ENCODE results near the gene KCNMA1.

The KCNMA1 gene

GRCh38 chr10:77084431-77085144, 553.0 kb downstream of the KCNMA1 start:
- TF ChIP-seq CTCF (IDR thresholded peaks at IDR 0.05; ENCODE audit: low read depth, low read length): no peak
- no peak for DNase-seq (ENCODE audit: extremely low read depth, low read depth)

GRCh38 chr10:77082601-77083252, 554.9 kb downstream of the KCNMA1 start:
- no peak for TF ChIP-seq CTCF (IDR thresholded peaks at IDR 0.05; ENCODE audit: low read depth, low read length)

GRCh38 chr10:77081481-77081891, 556.1 kb downstream of the KCNMA1 start:
- TF ChIP-seq CTCF (IDR thresholded peaks at IDR 0.05; ENCODE audit: low read depth, low read length): no peak
- no peak for DNase-seq (ENCODE audit: extremely low read depth, low read depth)

More at GRCh38 chr10:77082601-77083252, 554.9 kb downstream of the KCNMA1 start:
- no peak for DNase-seq (ENCODE audit: extremely low read depth, low read depth)

- DNase-seq (ENCODE audit: extremely low read depth, low read depth): no peak
- no peak for TF ChIP-seq CTCF (IDR thresholded peaks at IDR 0.05; ENCODE audit: low read depth, low read length)
Observed at GRCh38 chr10:77080361-77081027, 557.1 kb downstream of the KCNMA1 start.

GRCh38 chr10:77079592-77080300, 557.9 kb downstream of the KCNMA1 start:
- no peak for TF ChIP-seq CTCF (IDR thresholded peaks at IDR 0.05; ENCODE audit: low read depth, low read length)
- DNase-seq (ENCODE audit: extremely low read depth, low read depth): no peak

GRCh38 chr10:77077316-77077945, 560.2 kb downstream of the KCNMA1 start:
- DNase-seq (ENCODE audit: extremely low read depth, low read depth): no peak
- no peak for TF ChIP-seq CTCF (IDR thresholded peaks at IDR 0.05; ENCODE audit: low read depth, low read length)

Measured in AG09319 (cell line).